Activated T-cell treated with anti-CD3 and anti-CD28 coated beads, Interleukin-2, amount 50 U/mL, for 4 hours (primary cell): Measurements from ENCODE around the gene FAM149A. TPM values are rescaled to one million over a fixed set of nuclear protein-coding genes. Genes with fewer than 3 reads are reported as not detected.

Experiments
- ATAC-seq, 2 donors: fragments of 200-7000 bp; cut with Tn5 transposase; one replicate each; pipeline ENCODE4 v1.10.0; 2021
- DNase-seq: peaks from one replicate; pipeline ENCODE4 v3.0.0-alpha.2; 2020
- H3K27me3 Mint-ChIP-seq: one replicate; pipeline ENCODE4 v1.8.0; 2021; ENCODE audit warnings: low read depth, mixed read lengths
- H3K36me3 Mint-ChIP-seq: one replicate; pipeline ENCODE4 v1.8.0; 2022; ENCODE audit warnings: mixed read lengths; ENCODE audit not compliant: insufficient read depth
- H3K4me1 Mint-ChIP-seq: one replicate; pipeline ENCODE4 v1.8.0; 2021; ENCODE audit warnings: low read depth, mixed read lengths
- H3K4me3 Mint-ChIP-seq: one replicate; pipeline ENCODE4 v1.8.0; 2021; ENCODE audit warnings: mild to moderate bottlenecking, moderate library complexity, mixed read lengths
- H3K9me3 Mint-ChIP-seq: one replicate; pipeline ENCODE4 v1.8.0; 2021; ENCODE audit warnings: mixed read lengths
- total RNA-seq, 3 donors: library from RNA; stranded (reverse); gene quantifications; one replicate each; pipeline ENCODE4 v1.2.1, GENCODE V29; 2021

FAM149A gene
- total RNA-seq, 3 donors from 2014 or later = 0.90 to 1.2 TPM; not detected in 1

GRCh38 chr4:186088523-186088922 is 16.0 kb upstream of the FAM149A start:
- Mint-ChIP-seq H3K4me3 (no peak overlapping the region), H3K27me3 (no peaks in the 10 kb centered on the region), H3K4me1 (no peaks in the 10 kb centered on the region), H3K9me3 (no peaks in the 10 kb centered on the region), H3K36me3 (no peaks in the 10 kb centered on the region)
- ATAC-seq = no peak
- no peak for DNase-seq

GRCh38 chr4:186092296-186092695 is 12.2 kb upstream of the FAM149A start:
- no peaks in the 10 kb centered on the region for H3K4me1 Mint-ChIP-seq
- no peak for DNase-seq
- H3K4me3 Mint-ChIP-seq = no peak overlapping the region
- no peaks in the 10 kb centered on the region for H3K36me3 Mint-ChIP-seq
- peaks cover 9% of the 10 kb centered on the region for H3K27me3 Mint-ChIP-seq
- no peaks in the 10 kb centered on the region for H3K9me3 Mint-ChIP-seq
- no peak for ATAC-seq

- no peak for DNase-seq
- Mint-ChIP-seq H3K27me3 (peaks cover 13% of the 10 kb centered on the region), H3K36me3 (no peaks in the 10 kb centered on the region), H3K9me3 (no peaks in the 10 kb centered on the region), H3K4me3 (no peak overlapping the region), H3K4me1 (no peaks in the 10 kb centered on the region)
- no peak for ATAC-seq
Observed at GRCh38 chr4:186095406-186095805, 9.1 kb upstream of the FAM149A start.

GRCh38 chr4:186096681-186097165 is 7.8 kb upstream of the FAM149A start:
- H3K36me3 Mint-ChIP-seq = no peaks in the 10 kb centered on the region
- H3K4me3 Mint-ChIP-seq = no peak overlapping the region
- H3K9me3 Mint-ChIP-seq = no peaks in the 10 kb centered on the region
- ATAC-seq = no peak
- H3K27me3 Mint-ChIP-seq = peaks cover 15% of the 10 kb centered on the region
- DNase-seq = no peak
- no peaks in the 10 kb centered on the region for H3K4me1 Mint-ChIP-seq

- Mint-ChIP-seq H3K27me3 (peaks cover 17% of the 10 kb centered on the region), H3K4me1 (no peaks in the 10 kb centered on the region)
- DNase-seq = no peak
Observed at GRCh38 chr4:186097386-186097785, 7.1 kb upstream of the FAM149A start.

GRCh38 chr4:186102931-186103330 is 1.6 kb upstream of the FAM149A start:
- Mint-ChIP-seq H3K27me3 (peaks cover 49% of the 10 kb centered on the region), H3K36me3 (no peaks in the 10 kb centered on the region), H3K9me3 (no peaks in the 10 kb centered on the region), H3K4me1 (peaks cover 5% of the 10 kb centered on the region), H3K4me3 (no peak overlapping the region)
- ATAC-seq = no peak
- no peak for DNase-seq

More at GRCh38 chr4:186097386-186097785, 7.1 kb upstream of the FAM149A start:
- Mint-ChIP-seq H3K4me3 (no peak overlapping the region), H3K36me3 (no peaks in the 10 kb centered on the region), H3K9me3 (no peaks in the 10 kb centered on the region)
- no peak for ATAC-seq

- ATAC-seq (peak; percentile 51 to 53), DNase-seq (no peak)
- Mint-ChIP-seq H3K4me3 (peak overlapping the region; percentile 69), H3K36me3 (no peaks in the 10 kb centered on the region), H3K4me1 (peaks cover 5% of the 10 kb centered on the region), H3K27me3 (peaks cover 52% of the 10 kb centered on the region), H3K9me3 (no peaks in the 10 kb centered on the region)
Observed at GRCh38 chr4:186104890-186105646, 564 bp downstream of the FAM149A start.

GRCh38 chr4:186105647-186106321 is 1.3 kb downstream of the FAM149A start:
- H3K9me3 Mint-ChIP-seq = no peaks in the 10 kb centered on the region
- H3K36me3 Mint-ChIP-seq = no peaks in the 10 kb centered on the region
- ATAC-seq = no peak
- DNase-seq = no peak
- H3K4me3 Mint-ChIP-seq = peak overlapping the region; percentile 69
- H3K4me1 Mint-ChIP-seq = peaks cover 5% of the 10 kb centered on the region
- H3K27me3 Mint-ChIP-seq = peaks cover 52% of the 10 kb centered on the region

- no peak for ATAC-seq
- no peak overlapping the region for H3K4me3 Mint-ChIP-seq
- H3K9me3 Mint-ChIP-seq = no peaks in the 10 kb centered on the region
- DNase-seq = no peak
- H3K4me1 Mint-ChIP-seq = peaks cover 5% of the 10 kb centered on the region
- H3K36me3 Mint-ChIP-seq = no peaks in the 10 kb centered on the region
- H3K27me3 Mint-ChIP-seq = peaks cover 46% of the 10 kb centered on the region
Observed at GRCh38 chr4:186107947-186108346, 3.4 kb downstream of the FAM149A start.

GRCh38 chr4:186108391-186108790 is 3.9 kb downstream of the FAM149A start:
- Mint-ChIP-seq H3K36me3 (no peaks in the 10 kb centered on the region), H3K27me3 (peaks cover 41% of the 10 kb centered on the region), H3K4me1 (peaks cover 5% of the 10 kb centered on the region), H3K4me3 (no peak overlapping the region), H3K9me3 (no peaks in the 10 kb centered on the region)
- ATAC-seq = no peak
- no peak for DNase-seq

- Mint-ChIP-seq H3K4me1 (peaks cover 5% of the 10 kb centered on the region), H3K9me3 (no peaks in the 10 kb centered on the region), H3K27me3 (peaks cover 33% of the 10 kb centered on the region), H3K4me3 (no peak overlapping the region), H3K36me3 (no peaks in the 10 kb centered on the region)
- ATAC-seq (no peak), DNase-seq (no peak)
Observed at GRCh38 chr4:186109245-186109644, 4.7 kb downstream of the FAM149A start.

GRCh38 chr4:186116697-186117096 is 12.2 kb downstream of the FAM149A start:
- Mint-ChIP-seq H3K36me3 (no peaks in the 10 kb centered on the region), H3K4me3 (no peak overlapping the region), H3K9me3 (no peaks in the 10 kb centered on the region), H3K4me1 (no peaks in the 10 kb centered on the region), H3K27me3 (peaks cover 18% of the 10 kb centered on the region)
- no peak for ATAC-seq
- DNase-seq = no peak

- Mint-ChIP-seq H3K4me3 (no peak overlapping the region), H3K27me3 (peaks cover 18% of the 10 kb centered on the region), H3K4me1 (no peaks in the 10 kb centered on the region), H3K36me3 (no peaks in the 10 kb centered on the region), H3K9me3 (no peaks in the 10 kb centered on the region)
- no peak for ATAC-seq
- no peak for DNase-seq
Observed at GRCh38 chr4:186118582-186118981, 14.1 kb downstream of the FAM149A start.

- peaks cover 18% of the 10 kb centered on the region for H3K27me3 Mint-ChIP-seq
- DNase-seq = no peak
- no peak overlapping the region for H3K4me3 Mint-ChIP-seq
- no peaks in the 10 kb centered on the region for H3K4me1 Mint-ChIP-seq
- no peaks in the 10 kb centered on the region for H3K36me3 Mint-ChIP-seq
- no peak for ATAC-seq
- H3K9me3 Mint-ChIP-seq = no peaks in the 10 kb centered on the region
Observed at GRCh38 chr4:186121057-186121456, 16.6 kb downstream of the FAM149A start.

GRCh38 chr4:186128842-186129241 is 24.3 kb downstream of the FAM149A start:
- Mint-ChIP-seq H3K36me3 (no peaks in the 10 kb centered on the region), H3K4me1 (no peaks in the 10 kb centered on the region), H3K9me3 (no peaks in the 10 kb centered on the region), H3K27me3 (peaks cover 17% of the 10 kb centered on the region), H3K4me3 (no peak overlapping the region)
- ATAC-seq (no peak), DNase-seq (no peak)
